ENCODE results near the gene STPG1.

STPG1 gene

GRCh38 chr1:24345334-24345733 lies 68.2 kb downstream of the STPG1 start:
- Histone ChIP-seq H3K9ac (ENCODE audit: low read depth, low read length) (no peak overlapping the region), H3K9me3 (ENCODE audit: insufficient read depth, low read length, severe bottlenecking) (no peaks in the 10 kb centered on the region), H3K27ac (ENCODE audit: low read length) (no peak overlapping the region), H4K20me1 (ENCODE audit: insufficient read depth, low read length) (peaks cover 13% of the 10 kb centered on the region), H3K36me3 (ENCODE audit: insufficient read depth, low read length) (no peaks in the 10 kb centered on the region), H3K27me3 (ENCODE audit: insufficient read depth, low read length, poor library complexity) (peaks cover 16% of the 10 kb centered on the region), H2AFZ (ENCODE audit: low read depth, low read length) (no peak overlapping the region), H3K4me3 (ENCODE audit: low read depth in 1 of 2, low read length in 2 of 2) (no peak overlapping the region), H3K79me2 (ENCODE audit: insufficient read depth, low read length) (no peaks in the 10 kb centered on the region), H3K4me1 (ENCODE audit: insufficient read depth, low read length) (no peaks in the 10 kb centered on the region), H3K4me2 (ENCODE audit: insufficient read depth, low read length) (no peak overlapping the region)
- no peak for ATAC-seq (ENCODE audit: insufficient read depth, low read depth)
- no peak for DNase-seq
- TF ChIP-seq CTCF (IDR thresholded peaks at IDR 0.05; ENCODE audit: borderline replicate concordance, extremely low read depth, low read length, poor library complexity, severe bottlenecking) = no peak
- TF ChIP-seq EZH2 (IDR thresholded peaks at IDR 0.05; ENCODE audit: borderline replicate concordance, low read depth, low read length, severe bottlenecking) = no peak

DNA sequence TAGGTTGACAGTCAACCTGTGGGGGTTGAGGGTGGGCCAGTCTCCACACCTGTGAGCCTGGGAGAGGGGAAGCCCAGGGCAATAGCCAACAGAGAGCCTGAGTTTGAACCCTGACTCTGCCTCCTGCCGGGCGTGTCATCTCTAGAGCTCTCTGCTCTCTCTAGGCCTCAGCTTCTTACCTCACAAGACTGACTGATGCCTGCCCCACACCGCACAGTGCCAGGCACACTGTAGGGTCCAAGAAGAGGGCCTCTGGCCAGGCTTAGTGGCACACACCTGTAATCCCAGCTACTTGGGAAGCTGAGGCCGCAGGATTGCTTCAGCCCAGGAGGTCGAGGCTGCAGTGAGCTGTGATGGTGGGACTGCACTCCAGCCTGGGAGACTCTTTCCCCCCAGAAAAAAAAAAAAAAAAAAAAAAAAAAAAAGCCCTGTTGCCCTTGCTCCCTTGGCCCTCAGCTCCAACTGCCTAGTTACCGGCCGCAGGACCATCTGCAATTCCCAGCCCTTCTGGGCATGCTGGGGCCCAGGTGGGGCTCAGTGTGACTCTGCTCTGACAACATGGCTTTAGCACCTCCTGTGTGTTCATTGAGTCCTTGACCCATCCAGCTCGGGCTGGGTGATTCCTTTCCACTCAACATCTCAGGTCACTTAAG lies 69.4 kb downstream of the STPG1 start:
- H3K4me1 ChIP-seq (ENCODE audit: insufficient read depth, low read length) = no peaks in the 10 kb centered on the region
- H3K27me3 ChIP-seq (ENCODE audit: insufficient read depth, low read length, poor library complexity) = peaks cover 16% of the 10 kb centered on the region
- H3K27ac ChIP-seq (ENCODE audit: low read length) = no peak overlapping the region
- H3K4me3 ChIP-seq (ENCODE audit: low read depth in 1 of 2, low read length in 2 of 2) = no peak overlapping the region
- H3K9ac ChIP-seq (ENCODE audit: low read depth, low read length) = no peak overlapping the region
- H4K20me1 ChIP-seq (ENCODE audit: insufficient read depth, low read length) = peaks cover 16% of the 10 kb centered on the region
- H3K4me2 ChIP-seq (ENCODE audit: insufficient read depth, low read length) = no peak overlapping the region
- ATAC-seq (ENCODE audit: insufficient read depth, low read depth) = no peak
- H3K79me2 ChIP-seq (ENCODE audit: insufficient read depth, low read length) = no peaks in the 10 kb centered on the region
- no peaks in the 10 kb centered on the region for H3K36me3 ChIP-seq (ENCODE audit: insufficient read depth, low read length)
- no peak for DNase-seq
- no peak overlapping the region for H2AFZ ChIP-seq (ENCODE audit: low read depth, low read length)
- H3K9me3 ChIP-seq (ENCODE audit: insufficient read depth, low read length, severe bottlenecking) = no peaks in the 10 kb centered on the region
- no peak for TF ChIP-seq CTCF (IDR thresholded peaks at IDR 0.05; ENCODE audit: borderline replicate concordance, extremely low read depth, low read length, poor library complexity, severe bottlenecking)
- TF ChIP-seq EZH2 (IDR thresholded peaks at IDR 0.05; ENCODE audit: borderline replicate concordance, low read depth, low read length, severe bottlenecking) = no peak

DNA sequence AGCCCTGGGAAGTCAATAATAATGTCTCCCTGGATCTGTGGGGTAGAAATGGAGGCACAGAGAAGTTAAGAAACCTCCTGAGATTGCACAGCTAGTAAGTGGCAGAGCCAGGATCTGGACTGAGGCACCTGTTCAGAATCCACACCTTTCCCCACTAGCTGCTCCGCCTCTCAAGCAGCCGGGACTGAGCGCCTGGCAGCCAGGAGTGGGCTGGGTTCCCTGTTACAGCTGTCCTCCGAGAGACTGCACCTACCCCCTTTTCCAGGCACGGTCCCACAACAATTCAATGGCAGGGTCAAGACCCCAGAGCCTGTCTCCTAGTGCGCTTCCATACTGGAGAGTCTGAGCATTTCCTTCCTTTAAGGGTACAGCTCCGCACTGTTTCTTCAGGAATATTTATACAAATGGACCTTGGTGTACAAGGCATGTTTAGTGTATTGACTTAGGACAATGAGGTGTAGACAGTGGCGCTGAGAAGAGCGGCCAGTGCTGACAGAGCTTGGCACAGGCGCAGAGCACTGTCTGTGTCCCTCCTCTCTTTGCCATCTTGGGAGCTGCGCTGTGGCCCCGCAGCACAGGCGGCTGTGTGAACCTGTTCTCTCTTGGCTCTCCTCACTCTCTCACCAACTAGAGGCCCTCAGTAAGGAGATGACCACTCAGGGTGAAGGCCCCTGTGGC lies 70.0 kb downstream of the STPG1 start:
- DNase-seq = no peak
- H3K9me3 ChIP-seq (ENCODE audit: insufficient read depth, low read length, severe bottlenecking) = no peaks in the 10 kb centered on the region
- TF ChIP-seq CTCF (IDR thresholded peaks at IDR 0.05; ENCODE audit: borderline replicate concordance, extremely low read depth, low read length, poor library complexity, severe bottlenecking) (no peak), EZH2 (IDR thresholded peaks at IDR 0.05; ENCODE audit: borderline replicate concordance, low read depth, low read length, severe bottlenecking) (no peak)

More for the DNA sequence above, 70.0 kb downstream of the STPG1 start:
- Histone ChIP-seq H2AFZ (ENCODE audit: low read depth, low read length) (no peak overlapping the region), H3K27ac (ENCODE audit: low read length) (no peak overlapping the region), H3K4me2 (ENCODE audit: insufficient read depth, low read length) (no peak overlapping the region), H4K20me1 (ENCODE audit: insufficient read depth, low read length) (peaks cover 16% of the 10 kb centered on the region), H3K4me1 (ENCODE audit: insufficient read depth, low read length) (no peaks in the 10 kb centered on the region), H3K4me3 (ENCODE audit: low read depth in 1 of 2, low read length in 2 of 2) (no peak overlapping the region), H3K79me2 (ENCODE audit: insufficient read depth, low read length) (no peaks in the 10 kb centered on the region), H3K36me3 (ENCODE audit: insufficient read depth, low read length) (no peaks in the 10 kb centered on the region), H3K9ac (ENCODE audit: low read depth, low read length) (no peak overlapping the region), H3K27me3 (ENCODE audit: insufficient read depth, low read length, poor library complexity) (peaks cover 11% of the 10 kb centered on the region)
- ATAC-seq (ENCODE audit: insufficient read depth, low read depth) = no peak
